HepG2 (cell line): ENCODE data around the gene METTL1. TPM values are rescaled to one million over a fixed set of nuclear protein-coding genes. Genes with fewer than 3 reads are reported as not detected.

Source experiments
- ATAC-seq: fragments of 200-7000 bp; cut with Tn5 transposase; 3 replicates; pipeline ENCODE4 v1.9.1; 2020; ENCODE audit warnings: mild to moderate bottlenecking, moderate library complexity
- BruUV-seq: library from RNA; stranded (reverse); fragments of 400-500 nt; replicated peaks from 2 replicates; lab custom pipeline; 2021; lab: Mats Ljungman, UMichigan
- CTCF ChIA-PET: fragments of 300-600 bp; formaldehyde crosslinking; extraction: SDS; loops from one replicate; lab custom pipeline; 2021; ENCODE audit warnings: low total read pairs, inconsistent platforms, low intra/inter-chr PET ratio; lab: Yijun Ruan, JAX
- POLR2A ChIA-PET: fragments of 350-600 bp; sonication (Branson Sonifier 250); formaldehyde crosslinking; loops from one replicate; lab custom pipeline; 2020; ENCODE audit warnings: antibody characterized with exemption, inconsistent platforms; lab: Yijun Ruan, JAX
- DNase-seq: peaks from one replicate; pipeline ENCODE4 v3.0.0-alpha.2; 2015; ENCODE audit warnings: low spot score
- FAIRE-seq: peaks from 3 replicates; lab custom pipeline; 2011; peaks lifted over from hg19 to GRCh38; lab: Jason Lieb, UNC
- H2AFZ ChIP-seq: one replicate; pipeline ENCODE4 v1.6.1; 2011; ENCODE audit warnings: low read length, inconsistent platforms
- H3K27ac ChIP-seq: fragments of 300-600 bp; 3 replicates; pipeline ENCODE4 v1.8.0; 2011; ENCODE audit warnings: mixed run types, mild to moderate bottlenecking, mixed read lengths, low read length, inconsistent platforms; ENCODE audit not compliant: insufficient read depth; ENCODE audit errors: extremely low read length
- H3K27me3 ChIP-seq, 2 experiments: fragments of 200-600 bp in 1 of 2; 2 replicates in 1 of 2; 3 replicates in 1 of 2; pipeline versions ENCODE4 v1.6.0 to v1.8.0; 2011; ENCODE audit warnings: low read length in 2 of 2, mild to moderate bottlenecking in 2 of 2, moderate library complexity in 2 of 2, inconsistent platforms in 1 of 2; ENCODE audit not compliant: insufficient read depth in 2 of 2, control insufficient read depth in 1 of 2
- H3K36me3 ChIP-seq, 2 experiments: fragments of 200-600 bp in 1 of 2; replicated peaks in 1 of 2; 2 replicates in 1 of 2; 3 replicates in 1 of 2; pipeline versions ENCODE4 v1.5.1 to v1.8.0; 2011; ENCODE audit warnings: low read length in 2 of 2, inconsistent platforms in 1 of 2; ENCODE audit not compliant: insufficient read depth in 2 of 2, control insufficient read depth in 1 of 2
- H3K4me1 ChIP-seq: 2 replicates; pipeline ENCODE4 v1.5.1; 2012; ENCODE audit warnings: low read length, inconsistent platforms; ENCODE audit not compliant: insufficient read depth
- H3K4me2 ChIP-seq: 2 replicates; pipeline ENCODE4 v1.6.0; 2011; ENCODE audit warnings: low read depth, low read length, inconsistent platforms
- H3K4me3 ChIP-seq, 3 experiments: fragments of 200-600 bp in 1 of 3; sonication (generic), shearing (Covaris generic) in 1 of 3; replicated peaks in 1 of 3; 2 replicates each; pipeline ENCODE4 v1.5.1; 2011 to 2016; ENCODE audit warnings: low read length in 3 of 3, inconsistent platforms in 2 of 3, low read depth in 2 of 3, mild to moderate bottlenecking in 2 of 3, control low read depth in 1 of 3, mixed read lengths in 1 of 3; ENCODE audit not compliant: insufficient read depth in 1 of 3
- H3K79me2 ChIP-seq: one replicate; pipeline ENCODE4 v1.6.1; 2011; ENCODE audit warnings: low read length, inconsistent platforms; ENCODE audit not compliant: insufficient read depth
- H3K9ac ChIP-seq: 2 replicates; pipeline ENCODE4 v1.6.0; 2011; ENCODE audit warnings: mild to moderate bottlenecking, low read depth, low read length, inconsistent platforms; ENCODE audit not compliant: insufficient read depth
- H3K9me3 ChIP-seq: 2 replicates; pipeline ENCODE4 v1.5.1; 2012; ENCODE audit warnings: mild to moderate bottlenecking, low read length
- H4K20me1 ChIP-seq: 2 replicates; pipeline ENCODE4 v1.6.0; 2011; ENCODE audit warnings: inconsistent platforms, mild to moderate bottlenecking, low read length, moderate library complexity; ENCODE audit not compliant: insufficient read depth
- ARHGAP35 ChIP-seq: sonication (generic); formaldehyde crosslinking; IDR thresholded peaks from 2 replicates; pipeline ENCODE4 v1.9.0; 2022; ENCODE audit warnings: mild to moderate bottlenecking, inconsistent platforms, moderate library complexity, missing genetic modification reagents, borderline replicate concordance
- GATAD2A ChIP-seq: IDR thresholded peaks from 2 replicates; pipeline ENCODE4 v1.6.1; 2016
- GFI1 ChIP-seq: sonication (generic); formaldehyde crosslinking; IDR thresholded peaks from 2 replicates; pipeline ENCODE4 v1.5.0; 2020; ENCODE audit warnings: missing genetic modification reagents, mild to moderate bottlenecking, borderline replicate concordance
- HCFC1 ChIP-seq: fragments of 150-350 bp; IDR thresholded peaks from 2 replicates; pipeline ENCODE4 v1.6.1; 2014; ENCODE audit warnings: low read depth, low read length
- HIVEP1 ChIP-seq: sonication (generic); formaldehyde crosslinking; IDR thresholded peaks from 2 replicates; pipeline ENCODE4 v1.4.0; 2020; ENCODE audit warnings: mild to moderate bottlenecking, missing genetic modification reagents
- HNRNPLL ChIP-seq: fragments of 200-400 bp; formaldehyde crosslinking; IDR thresholded peaks from 2 replicates; pipeline ENCODE4 v1.6.1; 2017; ENCODE audit warnings: mild to moderate bottlenecking, low read depth, low read length; ENCODE audit not compliant: poor library complexity, severe bottlenecking
- MTA1 ChIP-seq: sonication (generic); formaldehyde crosslinking; IDR thresholded peaks from 2 replicates; pipeline ENCODE4 v1.4.0; 2020; ENCODE audit warnings: missing genetic modification reagents, mild to moderate bottlenecking, borderline replicate concordance
- PITX1 ChIP-seq: sonication (generic); formaldehyde crosslinking; IDR thresholded peaks from 2 replicates; pipeline ENCODE4 v1.5.1; 2020; ENCODE audit warnings: mild to moderate bottlenecking, missing genetic modification reagents
- PPARG ChIP-seq: conservative IDR thresholded peaks from 2 replicates; pipeline ENCODE4 v1.6.1; 2016; ENCODE audit warnings: missing biosample characterization, missing genetic modification reagents
- RBM22 ChIP-seq: fragments of 200-400 bp; formaldehyde crosslinking; optimal IDR thresholded peaks from 2 replicates; pipeline ENCODE3; 2017; ENCODE audit warnings: mild to moderate bottlenecking, low read length, moderate library complexity
- SAP130 ChIP-seq: IDR thresholded peaks from 2 replicates; pipeline ENCODE4 v1.6.1; 2016; ENCODE audit warnings: low read depth
- SPEN ChIP-seq: sonication (generic); formaldehyde crosslinking; IDR thresholded peaks from 2 replicates; pipeline ENCODE4 v1.5.1; 2020; ENCODE audit warnings: low read depth, mild to moderate bottlenecking, missing genetic modification reagents
- ZFP36L2 ChIP-seq: sonication (generic); formaldehyde crosslinking; IDR thresholded peaks from 2 replicates; pipeline ENCODE4 v1.4.0; 2020; ENCODE audit warnings: missing genetic modification reagents
- ZNF577 ChIP-seq: sonication (generic); formaldehyde crosslinking; IDR thresholded peaks from 2 replicates; pipeline ENCODE4 v1.4.0; 2020; ENCODE audit warnings: mild to moderate bottlenecking, low read depth, missing genetic modification reagents, borderline replicate concordance
- ZNF768 ChIP-seq: sonication (generic); formaldehyde crosslinking; IDR thresholded peaks from 2 replicates; pipeline ENCODE4 v1.4.0; 2020; ENCODE audit warnings: missing genetic modification reagents
- ZNF790 ChIP-seq: sonication (generic); formaldehyde crosslinking; IDR thresholded peaks from 2 replicates; pipeline ENCODE4 v1.8.0; 2022; ENCODE audit warnings: missing genetic modification reagents, mild to moderate bottlenecking, borderline replicate concordance
- ZSCAN21 ChIP-seq: sonication (generic); formaldehyde crosslinking; IDR thresholded peaks from 2 replicates; pipeline ENCODE4 v1.8.0; 2022; ENCODE audit warnings: mild to moderate bottlenecking, missing genetic modification reagents, moderate library complexity, borderline replicate concordance
- WGBS: methylation state at CpG from one replicate; pipeline ENCODE4 v1.1.6; 2017; ENCODE audit warnings: low lambda C conversion rate; 5-methylcytosine and 5-hydroxymethylcytosine counted together
- in situ Hi-C: cut with HindIII; loops from 2 replicates; pipeline ENCODE4 v1.10.0; 2017; ENCODE audit warnings: low pct_unique_long_range_greater_than_20kb; ENCODE audit not compliant: extremely low pct_ligation_motif_present
- intact Hi-C: fragments of 100-400 bp; cut with micrococcal nuclease; formaldehyde crosslinking; loops from one replicate; pipeline ENCODE4 v1.10.0; 2022; ENCODE audit not compliant: unreplicated experiment
- polyA plus RNA-seq, 8 experiments: library from polyadenylated mRNA; depleted of rRNA in 3 of 8; stranded (reverse) in 7 of 8; unstranded in 1 of 8; fragments of >200 nt; fragmentation: Illumina TruSeq in 4 of 8; extraction: Trizol in 4 of 8; gene quantifications; 2 replicates each; pipeline versions ENCODE4 v1.2.1 to v1.2.3, GENCODE V29; 2011 to 2016; ENCODE audit warnings: low read depth in 4 of 8, missing spikeins in 1 of 8, mixed read lengths in 1 of 8; ENCODE audit not compliant: insufficient read depth in 1 of 8
- total RNA-seq, 5 experiments: library from RNA; depleted of rRNA; stranded (reverse); fragments of >200 nt; fragmentation: Illumina TruSeq; extraction: Trizol; gene quantifications; 2 replicates each; pipeline ENCODE4 v1.2.3, GENCODE V29; 2016; ENCODE audit warnings: low read depth in 1 of 5
- TF ChIP-seq, protein P1 (sequence below): sonication (generic); formaldehyde crosslinking; IDR thresholded peaks from 2 replicates; pipeline ENCODE4 v1.9.0; 2021; ENCODE audit warnings: missing genetic modification reagents, mild to moderate bottlenecking, borderline replicate concordance
- TF ChIP-seq, protein P2 (sequence below): IDR thresholded peaks from 2 replicates; pipeline ENCODE4 v1.6.1; 2016; ENCODE audit warnings: missing compliant biosample characterization, missing genetic modification reagents, borderline replicate concordance
- TF ChIP-seq, protein P3 (sequence below): sonication (generic); formaldehyde crosslinking; IDR thresholded peaks from 2 replicates; pipeline ENCODE4 v1.5.1; 2020; ENCODE audit warnings: missing genetic modification reagents, mild to moderate bottlenecking, borderline replicate concordance

METTL1 gene
- total and polyA plus RNA-seq, 2 of the 13 experiments (the other 11 are each of a cell fraction or from before 2014, with no cell fraction given): 34.7 to 36.9 TPM

DNA sequence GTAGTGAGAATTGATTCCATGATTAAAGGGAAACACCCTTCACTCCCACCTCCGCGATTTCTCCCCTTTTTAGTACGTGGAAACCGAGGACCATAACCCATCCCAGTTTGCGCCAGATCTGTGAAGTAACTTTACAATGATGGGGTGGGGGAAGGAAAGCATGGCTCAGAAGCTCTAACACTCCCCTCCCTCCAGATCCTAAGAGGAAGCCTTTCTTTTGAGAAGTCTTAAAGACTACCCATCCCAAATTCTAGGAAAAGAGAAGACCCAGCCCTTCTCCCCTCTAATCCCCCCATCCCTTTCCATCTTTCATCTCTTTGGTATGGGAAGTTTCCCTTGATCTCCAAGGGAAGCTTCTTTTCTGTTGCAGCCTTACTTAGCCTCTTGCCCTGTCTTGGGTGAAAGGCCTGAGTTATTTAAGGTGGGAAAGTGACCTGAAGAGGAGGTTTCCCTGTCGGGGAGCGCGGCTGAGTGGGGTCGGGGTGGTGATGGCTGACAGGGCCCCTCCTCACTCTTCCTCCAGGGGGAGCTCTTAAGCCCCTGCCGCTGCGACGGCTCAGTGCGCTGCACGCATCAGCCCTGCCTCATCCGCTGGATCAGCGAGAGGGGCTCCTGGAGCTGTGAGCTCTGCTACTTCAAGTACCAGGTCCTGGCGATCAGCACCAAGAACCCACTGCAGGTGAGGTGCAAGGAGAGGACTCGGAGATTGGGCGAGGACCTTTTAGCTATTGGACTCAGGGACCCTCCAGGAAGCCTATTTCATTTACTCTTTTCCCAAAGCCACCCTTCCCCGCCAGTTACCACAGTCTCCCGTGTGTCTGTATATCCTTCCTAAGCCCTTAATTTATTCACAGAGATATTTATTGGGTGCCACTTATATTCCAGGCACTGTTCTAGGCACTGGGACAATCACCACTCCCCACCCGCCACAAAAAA, 15.2 kb downstream of the METTL1 start:
- Histone ChIP-seq H3K27me3 (no peaks in the 10 kb centered on the region; a peak in 1 of 5 replicates), H4K20me1 (0 out of 2 replicates have a peak, but pooled peaks cover 5% of the 10 kb centered on the region), H3K9ac (peak overlapping the region; percentile 71; the same call in 1 of the 2 replicates), H3K27ac (peak overlapping the region; percentile 67), H3K9me3 (no peaks in the 10 kb centered on the region), H2AFZ (peak overlapping the region; percentile 5), H3K79me2 (peaks cover 7% of the 10 kb centered on the region), H3K36me3 (no peaks in the 10 kb centered on the region; a peak in 1 of 5 replicates), H3K4me3 (peak overlapping the region; percentile 81 to 82 (median 81)), H3K4me1 (peaks cover 39% of the 10 kb centered on the region), H3K4me2 (peak overlapping the region; percentile 96)
- 38% methylated on average over 14 of the region's 22 CpGs for WGBS
- ChIA-PET CTCF (interaction anchor here (1.2 to 1.8 kb wide), 2 partner anchors 8 to 149 kb away, joined by 3 to 9 read pairs; no protein-coding TSS in a partner anchor), POLR2A (interaction anchor here (1.3 to 3.0 kb wide), 4 partner anchors 8 to 16 kb away, joined by 8 to 14 read pairs (median 9); partner anchors contain the start of genes CYP27B1, EEF1AKMT3, METTL1 and TSPAN31)
- ATAC-seq (peak; percentile 61), DNase-seq (no peak), FAIRE-seq (no peak)
- intact Hi-C loops (no loop called here), in situ Hi-C loops (no loop called here)
- BruUV-seq: no TSS peak
- TF ChIP-seq HNRNPLL (peak; percentile 51), PPARG (CRISPR knock-in tag) (no peak), HCFC1 (no peak), ZNF768 (CRISPR knock-in tag) (peak; percentile 12; the same call in 1 of the 2 replicates), ZSCAN21 (no peak), ZFP36L2 (CRISPR knock-in tag) (no peak), PITX1 (CRISPR knock-in tag) (no peak), MTA1 (peak; percentile 32; the same call in 1 of the 2 replicates), ZNF790 (CRISPR knock-in tag) (no peak), RBM22 (no peak), ZNF577 (CRISPR knock-in tag) (no peak), SAP130 (peak; percentile 43; the same call in 1 of the 2 replicates), HIVEP1 (CRISPR knock-in tag) (no peak), ARHGAP35 (CRISPR knock-in tag) (no peak), GFI1 (CRISPR knock-in tag) (no peak), SPEN (CRISPR knock-in tag) (peak; percentile 59; the same call in 1 of the 2 replicates), GATAD2A (CRISPR knock-in tag) (no peak)
- TF ChIP-seq, protein P1, sequence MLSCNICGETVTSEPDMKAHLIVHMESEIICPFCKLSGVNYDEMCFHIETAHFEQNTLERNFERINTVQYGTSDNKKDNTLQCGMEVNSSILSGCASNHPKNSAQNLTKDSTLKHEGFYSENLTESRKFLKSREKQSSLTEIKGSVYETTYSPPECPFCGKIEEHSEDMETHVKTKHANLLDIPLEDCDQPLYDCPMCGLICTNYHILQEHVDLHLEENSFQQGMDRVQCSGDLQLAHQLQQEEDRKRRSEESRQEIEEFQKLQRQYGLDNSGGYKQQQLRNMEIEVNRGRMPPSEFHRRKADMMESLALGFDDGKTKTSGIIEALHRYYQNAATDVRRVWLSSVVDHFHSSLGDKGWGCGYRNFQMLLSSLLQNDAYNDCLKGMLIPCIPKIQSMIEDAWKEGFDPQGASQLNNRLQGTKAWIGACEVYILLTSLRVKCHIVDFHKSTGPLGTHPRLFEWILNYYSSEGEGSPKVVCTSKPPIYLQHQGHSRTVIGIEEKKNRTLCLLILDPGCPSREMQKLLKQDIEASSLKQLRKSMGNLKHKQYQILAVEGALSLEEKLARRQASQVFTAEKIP (CRISPR knock-in tag): no peak
- TF ChIP-seq, protein P2, sequence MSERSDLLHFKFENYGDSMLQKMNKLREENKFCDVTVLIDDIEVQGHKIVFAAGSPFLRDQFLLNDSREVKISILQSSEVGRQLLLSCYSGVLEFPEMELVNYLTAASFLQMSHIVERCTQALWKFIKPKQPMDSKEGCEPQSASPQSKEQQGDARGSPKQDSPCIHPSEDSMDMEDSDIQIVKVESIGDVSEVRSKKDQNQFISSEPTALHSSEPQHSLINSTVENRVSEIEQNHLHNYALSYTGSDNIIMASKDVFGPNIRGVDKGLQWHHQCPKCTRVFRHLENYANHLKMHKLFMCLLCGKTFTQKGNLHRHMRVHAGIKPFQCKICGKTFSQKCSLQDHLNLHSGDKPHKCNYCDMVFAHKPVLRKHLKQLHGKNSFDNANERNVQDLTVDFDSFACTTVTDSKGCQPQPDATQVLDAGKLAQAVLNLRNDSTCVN (CRISPR knock-in tag): 0 out of 2 replicates have a peak, but pooled peaks have one; percentile 43
- TF ChIP-seq, protein P3, sequence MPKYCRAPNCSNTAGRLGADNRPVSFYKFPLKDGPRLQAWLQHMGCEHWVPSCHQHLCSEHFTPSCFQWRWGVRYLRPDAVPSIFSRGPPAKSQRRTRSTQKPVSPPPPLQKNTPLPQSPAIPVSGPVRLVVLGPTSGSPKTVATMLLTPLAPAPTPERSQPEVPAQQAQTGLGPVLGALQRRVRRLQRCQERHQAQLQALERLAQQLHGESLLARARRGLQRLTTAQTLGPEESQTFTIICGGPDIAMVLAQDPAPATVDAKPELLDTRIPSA (CRISPR knock-in tag): no peak
